Measurements from ENCODE around the gene ASGR1.

GRCh38 chr17:7228920-7229319 lies 49.8 kb upstream of the ASGR1 start:
- TF ChIP-seq TAF1 (IDR thresholded peaks at IDR 0.05; ENCODE audit: low read depth) (no peak), CREB1 (IDR thresholded peaks at IDR 0.05; ENCODE audit: low read depth) (no peak), YY1 (IDR thresholded peaks at IDR 0.05; ENCODE audit: low read depth) (no peak), USF1 (IDR thresholded peaks at IDR 0.05) (no peak), EGR1 (IDR thresholded peaks at IDR 0.05) (no peak), EP300 (IDR thresholded peaks at IDR 0.05; ENCODE audit: borderline replicate concordance) (no peak), REST (IDR thresholded peaks at IDR 0.05; ENCODE audit: low read depth) (no peak)

All from Ishikawa (cell line).